ENCODE measurements around the gene CKMT1B.
"Not testable (repeated sequence)": the region's sequence is repeated elsewhere in the genome, so short reads cannot be mapped to it uniquely, and the experiment has no call there.

DNA sequence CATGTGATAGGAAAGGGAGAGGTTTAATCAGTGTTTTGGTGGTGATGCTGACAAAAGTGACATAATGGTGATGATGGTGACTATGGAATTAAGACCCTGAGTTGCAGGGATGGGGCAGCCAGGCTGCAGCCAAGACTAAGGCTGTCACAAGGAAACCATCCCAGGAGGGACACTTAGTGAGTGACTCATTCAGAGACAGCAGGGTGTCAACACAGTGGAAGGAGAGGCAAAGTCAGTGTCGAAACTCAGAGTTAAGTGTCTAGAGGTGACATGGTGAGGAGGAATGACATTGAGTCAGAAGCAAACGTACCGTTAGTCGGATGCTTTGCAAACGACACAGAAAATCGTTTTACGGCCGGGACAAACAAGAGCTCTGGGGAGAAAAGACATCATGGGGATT lies 30.0 kb upstream of the CKMT1B start:
- not testable (repeated sequence) for TF ChIP-seq EZH2 (IDR thresholded peaks at IDR 0.05); POLR2AphosphoS5 (IDR thresholded peaks at IDR 0.05; ENCODE audit: borderline replicate concordance, low read depth, low read length); FOXP2 (optimal IDR thresholded peaks at IDR 0.05; ENCODE audit: control extremely low read depth, extremely low read length, insufficient read depth)

Data from SK-N-MC (cell line).